GM12801 (cell line): ENCODE measurements around the gene LRRC8C.

Experiments used
- TF ChIP-seq, protein P1 (sequence below): IDR thresholded peaks from one replicate; pipeline ENCODE4 v1.5.1; 2011; ENCODE audit warnings: control low read depth; ENCODE audit not compliant: insufficient read length; ENCODE audit errors: extremely low read depth

The LRRC8C gene

DNA sequence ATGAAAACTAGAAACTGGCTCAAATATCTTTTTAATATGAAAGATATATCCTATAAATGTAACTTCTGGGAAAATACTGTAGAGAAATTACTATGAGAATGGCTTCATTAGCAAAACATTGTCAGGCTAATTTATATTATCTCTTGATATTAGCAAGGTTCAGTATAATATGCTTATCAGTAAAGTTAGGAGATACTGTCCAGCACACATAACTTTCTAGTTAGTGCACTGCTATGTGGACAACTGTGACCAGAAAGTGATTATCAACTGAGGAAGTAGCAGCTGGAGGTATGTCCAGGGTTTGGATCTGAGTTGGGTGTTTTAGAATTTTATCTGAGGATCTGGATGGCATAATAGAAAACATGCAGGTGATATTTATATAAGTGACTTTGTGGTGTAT lies 7.5 kb downstream of the LRRC8C start:
- TF ChIP-seq, protein P1, sequence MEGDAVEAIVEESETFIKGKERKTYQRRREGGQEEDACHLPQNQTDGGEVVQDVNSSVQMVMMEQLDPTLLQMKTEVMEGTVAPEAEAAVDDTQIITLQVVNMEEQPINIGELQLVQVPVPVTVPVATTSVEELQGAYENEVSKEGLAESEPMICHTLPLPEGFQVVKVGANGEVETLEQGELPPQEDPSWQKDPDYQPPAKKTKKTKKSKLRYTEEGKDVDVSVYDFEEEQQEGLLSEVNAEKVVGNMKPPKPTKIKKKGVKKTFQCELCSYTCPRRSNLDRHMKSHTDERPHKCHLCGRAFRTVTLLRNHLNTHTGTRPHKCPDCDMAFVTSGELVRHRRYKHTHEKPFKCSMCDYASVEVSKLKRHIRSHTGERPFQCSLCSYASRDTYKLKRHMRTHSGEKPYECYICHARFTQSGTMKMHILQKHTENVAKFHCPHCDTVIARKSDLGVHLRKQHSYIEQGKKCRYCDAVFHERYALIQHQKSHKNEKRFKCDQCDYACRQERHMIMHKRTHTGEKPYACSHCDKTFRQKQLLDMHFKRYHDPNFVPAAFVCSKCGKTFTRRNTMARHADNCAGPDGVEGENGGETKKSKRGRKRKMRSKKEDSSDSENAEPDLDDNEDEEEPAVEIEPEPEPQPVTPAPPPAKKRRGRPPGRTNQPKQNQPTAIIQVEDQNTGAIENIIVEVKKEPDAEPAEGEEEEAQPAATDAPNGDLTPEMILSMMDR, result no peak

DNA sequence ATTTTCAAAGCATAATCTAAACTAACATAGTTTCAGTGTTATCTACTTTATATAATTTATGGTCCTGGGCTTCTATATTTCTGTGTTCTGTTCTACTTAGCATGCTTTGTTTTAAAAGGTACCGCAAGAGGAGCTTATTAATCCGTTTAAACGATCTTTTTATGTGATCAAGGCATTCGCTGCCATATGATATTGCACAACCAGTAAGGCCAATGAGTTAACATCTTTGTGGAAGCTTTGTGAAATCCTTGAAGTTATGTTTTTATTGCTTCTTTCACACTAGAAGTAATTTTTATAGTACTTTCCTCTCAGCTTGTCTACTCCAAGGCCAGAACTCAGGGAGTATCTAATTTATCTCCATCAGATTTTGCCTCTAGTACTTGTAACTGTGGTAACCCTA lies 8.9 kb downstream of the LRRC8C start:
- TF ChIP-seq, protein P1, result no peak

DNA sequence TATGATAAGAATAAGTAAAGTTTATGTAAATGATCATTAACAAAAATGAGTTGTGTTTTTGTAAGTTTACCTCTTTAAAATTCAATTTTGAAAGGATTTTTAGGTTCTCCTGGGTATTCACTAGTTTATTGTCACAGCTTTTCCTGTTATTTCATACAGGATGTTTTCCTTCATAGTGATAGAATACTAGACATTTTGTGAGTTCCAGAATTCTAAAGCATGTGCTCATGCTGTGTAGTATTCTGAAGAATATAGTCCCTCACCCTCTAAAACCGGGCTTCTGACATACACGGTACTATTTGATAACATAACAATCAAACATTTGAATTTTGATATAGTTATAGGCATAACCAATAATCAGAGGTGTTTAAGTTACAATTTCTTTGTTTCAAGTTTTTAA lies 10.7 kb downstream of the LRRC8C start:
- TF ChIP-seq, protein P1, result no peak

DNA sequence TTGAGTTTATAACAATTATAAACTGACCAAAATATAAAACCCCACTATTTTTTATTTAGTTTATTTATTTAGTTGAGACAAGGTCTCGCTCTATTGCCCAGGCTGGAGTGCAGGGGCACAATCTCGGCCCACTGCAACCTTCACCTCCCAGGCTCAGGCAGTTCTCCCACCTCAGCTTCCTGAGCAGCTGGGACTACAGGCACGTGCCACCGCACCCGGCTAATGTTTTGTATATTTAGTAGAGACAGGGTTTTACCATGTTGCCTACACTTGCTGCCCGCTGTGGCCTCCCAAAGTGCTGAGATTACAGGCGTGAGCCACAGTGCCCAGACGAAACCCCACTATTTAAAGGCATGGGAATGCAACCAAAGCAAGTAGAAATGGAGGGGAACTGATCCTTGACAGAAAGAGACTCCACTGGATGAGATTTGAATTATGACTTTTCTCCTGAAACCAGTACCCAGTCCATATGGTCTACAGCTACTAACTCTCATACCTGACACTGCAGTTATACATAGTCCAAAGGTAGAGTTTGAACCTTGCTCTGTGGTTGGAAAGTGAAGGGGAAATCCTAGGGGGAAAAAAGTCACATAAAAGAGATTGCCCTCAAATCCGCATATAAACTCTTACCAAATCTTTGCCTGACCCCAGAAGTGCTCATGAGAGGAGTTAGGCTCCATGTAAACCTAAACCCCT lies 11.3 kb downstream of the LRRC8C start:
- TF ChIP-seq, protein P1, result no peak

DNA sequence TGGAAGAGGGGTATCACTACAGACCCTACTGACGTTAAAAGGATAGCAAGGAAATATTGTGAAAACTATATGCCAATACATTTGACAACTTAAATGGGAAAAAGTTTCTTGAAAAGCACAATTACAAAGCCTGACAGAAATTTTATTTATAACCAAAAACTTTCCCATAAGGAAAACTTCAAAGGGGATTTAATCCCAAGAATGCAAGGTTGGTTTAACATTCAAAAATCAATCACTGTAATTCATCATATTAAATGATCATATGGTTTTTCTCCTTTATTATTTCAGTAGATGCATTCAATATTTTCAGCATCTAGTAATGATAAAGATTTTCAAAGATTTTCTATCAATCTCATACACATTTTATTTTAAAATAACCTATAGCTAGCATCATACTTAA lies 13.3 kb downstream of the LRRC8C start:
- TF ChIP-seq, protein P1, result no peak

DNA sequence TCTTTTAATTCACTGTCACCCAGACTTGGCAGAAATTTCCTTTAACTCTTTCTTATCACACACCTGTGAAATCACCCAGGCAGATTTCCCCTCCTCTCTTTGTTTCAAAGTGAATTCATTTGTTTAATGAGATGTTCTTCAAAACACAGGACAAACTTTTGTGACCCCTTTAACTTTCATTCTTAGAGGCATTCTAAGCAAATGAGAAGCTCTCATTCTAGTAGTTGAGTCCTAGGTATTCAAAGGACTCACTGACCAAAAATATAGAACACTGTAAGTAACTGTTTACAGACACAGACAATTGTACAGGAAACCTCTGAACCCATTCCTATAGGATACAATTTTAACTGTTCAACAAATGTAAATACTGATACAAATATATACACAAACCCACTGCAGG lies 16.9 kb downstream of the LRRC8C start:
- TF ChIP-seq, protein P1, result no peak

DNA sequence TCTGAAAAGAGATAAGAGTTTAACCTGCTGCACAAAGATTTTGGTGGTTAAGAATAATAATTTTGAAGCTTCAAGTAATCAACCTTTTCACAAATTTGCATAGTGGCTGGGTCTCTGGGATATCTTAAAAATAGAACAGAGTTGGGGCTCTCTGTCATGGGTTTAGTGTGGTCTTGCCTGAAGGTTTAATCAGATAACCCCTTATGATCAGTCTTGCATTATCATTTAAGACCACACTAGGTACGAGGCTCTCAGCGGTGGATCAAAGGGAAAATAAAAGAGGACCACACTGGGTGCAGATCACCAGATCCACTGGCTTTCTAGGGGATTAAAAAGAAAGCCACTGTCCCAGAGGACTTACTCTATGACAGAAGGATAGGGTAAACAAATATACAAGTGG lies 19.5 kb downstream of the LRRC8C start:
- TF ChIP-seq, protein P1, result no peak

DNA sequence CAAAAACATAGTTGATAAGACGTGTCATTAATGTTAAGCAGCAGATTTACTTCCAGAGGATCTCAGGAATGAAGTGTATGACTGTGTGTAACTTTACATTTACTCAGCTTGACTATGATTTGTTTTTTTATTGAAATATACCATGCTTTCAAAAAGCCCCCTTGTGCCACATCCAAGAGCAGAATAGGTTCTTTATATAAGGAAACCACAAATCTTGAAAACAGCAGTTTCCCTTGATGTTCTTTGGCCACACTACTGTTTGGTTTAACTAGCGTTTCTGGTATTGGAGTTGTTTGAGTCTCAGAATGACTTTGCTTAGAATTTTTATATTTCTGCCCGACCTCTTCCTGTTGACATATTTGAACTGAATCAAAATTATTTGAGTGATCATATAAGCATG lies 25.0 kb downstream of the LRRC8C start:
- TF ChIP-seq, protein P1, result no peak
